KOPT-K1 (cell line): ENCODE results near the gene TRERF1.

Experiments used
- H3K27ac ChIP-seq: fragments of 200-600 bp; sonication (generic); 2 replicates; pipeline ENCODE4 v1.5.1; 2016; ENCODE audit warnings: antibody characterized with exemption, mild to moderate bottlenecking, low read depth, low read length; ENCODE audit not compliant: poor library complexity, severe bottlenecking
- H3K36me3 ChIP-seq: fragments of 200-600 bp; sonication (generic); 2 replicates; pipeline ENCODE4 v1.5.1; 2017; ENCODE audit warnings: antibody characterized with exemption, mild to moderate bottlenecking, low read length, moderate library complexity; ENCODE audit not compliant: insufficient read depth
- H3K9me3 ChIP-seq: fragments of 200-600 bp; sonication (generic); 2 replicates; pipeline ENCODE4 v1.5.1; 2017; ENCODE audit warnings: antibody characterized with exemption, low read length, mild to moderate bottlenecking; ENCODE audit not compliant: insufficient read depth, poor library complexity, severe bottlenecking

Gene TRERF1

GRCh38 chr6:42230345-42231321 is 221.1 kb downstream of the TRERF1 start:
- H3K9me3 ChIP-seq = no peaks in the 10 kb centered on the region
- no peak overlapping the region for H3K27ac ChIP-seq
- H3K36me3 ChIP-seq = no peaks in the 10 kb centered on the region

- no peaks in the 10 kb centered on the region for H3K36me3 ChIP-seq
- H3K27ac ChIP-seq = no peak overlapping the region
These were observed 222.1 kb downstream of the TRERF1 start for GRCh38 chr6:42229506-42230119.

GRCh38 chr6:42228305-42228704 is 223.4 kb downstream of the TRERF1 start:
- no peaks in the 10 kb centered on the region for H3K9me3 ChIP-seq
- H3K27ac ChIP-seq = no peak overlapping the region
- H3K36me3 ChIP-seq = no peaks in the 10 kb centered on the region

More at GRCh38 chr6:42229506-42230119, 222.1 kb downstream of the TRERF1 start:
- no peaks in the 10 kb centered on the region for H3K9me3 ChIP-seq

GRCh38 chr6:42227173-42227850 is 224.4 kb downstream of the TRERF1 start:
- Histone ChIP-seq H3K27ac (no peak overlapping the region), H3K9me3 (no peaks in the 10 kb centered on the region), H3K36me3 (no peaks in the 10 kb centered on the region)

- no peaks in the 10 kb centered on the region for H3K9me3 ChIP-seq
- no peak overlapping the region for H3K27ac ChIP-seq
- no peaks in the 10 kb centered on the region for H3K36me3 ChIP-seq
These were observed 225.0 kb downstream of the TRERF1 start for GRCh38 chr6:42226645-42227143.

GRCh38 chr6:42226161-42226611 is 225.5 kb downstream of the TRERF1 start:
- Histone ChIP-seq H3K27ac (no peak overlapping the region), H3K9me3 (no peaks in the 10 kb centered on the region), H3K36me3 (no peaks in the 10 kb centered on the region)

GRCh38 chr6:42225419-42225818 is 226.3 kb downstream of the TRERF1 start:
- Histone ChIP-seq H3K27ac (no peak overlapping the region), H3K9me3 (no peaks in the 10 kb centered on the region), H3K36me3 (no peaks in the 10 kb centered on the region)

- no peak overlapping the region for H3K27ac ChIP-seq
- H3K36me3 ChIP-seq = no peaks in the 10 kb centered on the region
- H3K9me3 ChIP-seq = no peaks in the 10 kb centered on the region
These were observed 226.7 kb downstream of the TRERF1 start for GRCh38 chr6:42225029-42225339.

- Histone ChIP-seq H3K36me3 (no peaks in the 10 kb centered on the region), H3K27ac (no peak overlapping the region), H3K9me3 (no peaks in the 10 kb centered on the region)
These were observed 227.3 kb downstream of the TRERF1 start for GRCh38 chr6:42224222-42225028.

- H3K27ac ChIP-seq = no peak overlapping the region
- H3K36me3 ChIP-seq = no peaks in the 10 kb centered on the region
- no peaks in the 10 kb centered on the region for H3K9me3 ChIP-seq
These were observed 229.3 kb downstream of the TRERF1 start for GRCh38 chr6:42222448-42222847.

GRCh38 chr6:42221546-42221945 is 230.2 kb downstream of the TRERF1 start:
- H3K9me3 ChIP-seq = no peaks in the 10 kb centered on the region
- H3K27ac ChIP-seq = no peak overlapping the region
- no peaks in the 10 kb centered on the region for H3K36me3 ChIP-seq

- Histone ChIP-seq H3K9me3 (no peaks in the 10 kb centered on the region), H3K27ac (no peak overlapping the region), H3K36me3 (no peaks in the 10 kb centered on the region)
These were observed 230.9 kb downstream of the TRERF1 start for GRCh38 chr6:42220807-42221206.

- H3K27ac ChIP-seq = peak within 1 kb of the TSS; percentile 69
- H3K36me3 ChIP-seq = peaks cover 20% of the 10 kb centered on the region
- H3K9me3 ChIP-seq = no peaks in the 10 kb centered on the region
These were observed 234.0 kb downstream of the TRERF1 start, which contains the start of gene MRPS10 for GRCh38 chr6:42217519-42218367. Gene MRPS10, minus strand, starts transcription at chr6:42217861. Its CDS starts 12 bp downstream, at chr6:42217849.

- Histone ChIP-seq H3K36me3 (peaks cover 26% of the 10 kb centered on the region), H3K9me3 (no peaks in the 10 kb centered on the region), H3K27ac (peak overlapping the region; percentile 69)
These were observed 234.6 kb downstream of the TRERF1 start for GRCh38 chr6:42217157-42217518.
